GM19238 (cell line): ENCODE data around the gene NADK.
"Not testable (repeated sequence)": the region's sequence is repeated elsewhere in the genome, so short reads cannot be mapped to it uniquely, and the experiment has no call there.

ENCODE experiments used
- DNase-seq: peaks from one replicate; pipeline ENCODE4 v3.0.0; 2011; ENCODE audit warnings: low spot score; ENCODE audit not compliant: insufficient read length

The NADK gene

GRCh38 chr1:1707241-1707640, 71.0 kb downstream of the NADK start:
- DNase-seq: not testable (repeated sequence)

GRCh38 chr1:1705623-1706022, 72.6 kb downstream of the NADK start:
- DNase-seq: not testable (repeated sequence)

- not testable (repeated sequence) for DNase-seq
Observed at GRCh38 chr1:1704284-1704957, 73.8 kb downstream of the NADK start.

- no peak for DNase-seq
Observed at GRCh38 chr1:1703796-1704195, 74.5 kb downstream of the NADK start.

- DNase-seq: not testable (repeated sequence)
Observed at GRCh38 chr1:1702506-1702905, 75.8 kb downstream of the NADK start.
